ENCODE results near the gene ERN2.
A peak's percentile ranks its signal among the peaks of the same experiment; 100 is the strongest.

The ERN2 gene

GRCh38 chr16:23699100-23699499, 13.9 kb downstream of the ERN2 start:
- H3K9me3 ChIP-seq (ENCODE audit: insufficient read depth, low read depth, low read length): no peaks in the 10 kb centered on the region
- no peak overlapping the region for H3K14ac ChIP-seq (ENCODE audit: low read length)
- WGBS (ENCODE audit: extremely low coverage, insufficient coverage, insufficient read length): no CpG with 5 or more reads among the region's 4 CpGs
- no peak overlapping the region for H2BK12ac ChIP-seq (ENCODE audit: low read length)
- H3K79me1 ChIP-seq (ENCODE audit: low read length): no peaks in the 10 kb centered on the region
- no peak overlapping the region for H4K8ac ChIP-seq (ENCODE audit: low read depth, low read length)
- no peak for DNase-seq
- H3K79me2 ChIP-seq (ENCODE audit: control insufficient read depth, insufficient read depth, low read length, poor library complexity): no peaks in the 10 kb centered on the region
- no peak overlapping the region for H3K23ac ChIP-seq (ENCODE audit: low read length)
- no peak overlapping the region for H4K12ac ChIP-seq (ENCODE audit: low read depth, low read length)
- no peak overlapping the region for H4K91ac ChIP-seq (ENCODE audit: low read depth, low read length)
- H3K9ac ChIP-seq (ENCODE audit: low read length): no peak overlapping the region
- no peak overlapping the region for H3K4ac ChIP-seq (ENCODE audit: low read depth, low read length)
- peaks cover 3 to 12% of the 10 kb centered on the region in 2 experiments for H3K4me1 ChIP-seq (ENCODE audit: control insufficient read depth in 1 of 2, insufficient read depth in 2 of 2, low read length in 2 of 2)
- H3K4me3 ChIP-seq (ENCODE audit: low read depth, low read length): no peak overlapping the region
- H3K27me3 ChIP-seq (ENCODE audit: insufficient read depth, low read length): no peaks in the 10 kb centered on the region
- H3K27ac ChIP-seq (ENCODE audit: low read depth, low read length): no peak overlapping the region
- H3K36me3 ChIP-seq (ENCODE audit: control insufficient read depth in 1 of 2, insufficient read depth in 2 of 2, low read length in 2 of 2): no peaks in the 10 kb centered on the region
- no peak overlapping the region for H2AFZ ChIP-seq (ENCODE audit: insufficient read depth, low read length, poor library complexity)
- H2BK120ac ChIP-seq (ENCODE audit: insufficient read depth, low read length, poor library complexity): no peak overlapping the region
- no peak overlapping the region for H3K18ac ChIP-seq (ENCODE audit: low read length)
- no peak overlapping the region for H2AK5ac ChIP-seq (ENCODE audit: low read length)
- no peak overlapping the region for H2BK5ac ChIP-seq (ENCODE audit: low read depth, low read length, poor library complexity)
- H3K4me2 ChIP-seq (ENCODE audit: low read length): no peak overlapping the region

GRCh38 chr16:23695756-23696155, 17.3 kb downstream of the ERN2 start:
- Histone ChIP-seq H3K4me2 (ENCODE audit: low read length) (no peak overlapping the region), H3K9me3 (ENCODE audit: insufficient read depth, low read depth, low read length) (no peaks in the 10 kb centered on the region), H3K79me2 (ENCODE audit: control insufficient read depth, insufficient read depth, low read length, poor library complexity) (no peaks in the 10 kb centered on the region), H4K12ac (ENCODE audit: low read depth, low read length) (no peak overlapping the region), H4K8ac (ENCODE audit: low read depth, low read length) (no peak overlapping the region), H3K18ac (ENCODE audit: low read length) (no peak overlapping the region), H3K4me1 (ENCODE audit: control insufficient read depth in 1 of 2, insufficient read depth in 2 of 2, low read length in 2 of 2) (peaks cover 3 to 12% of the 10 kb centered on the region in 2 experiments), H3K27me3 (ENCODE audit: insufficient read depth, low read length) (no peaks in the 10 kb centered on the region), H3K36me3 (ENCODE audit: control insufficient read depth in 1 of 2, insufficient read depth in 2 of 2, low read length in 2 of 2) (peaks cover 17 to 19% of the 10 kb centered on the region in 2 experiments), H2BK12ac (ENCODE audit: low read length) (no peak overlapping the region), H2AK5ac (ENCODE audit: low read length) (no peak overlapping the region), H3K4me3 (ENCODE audit: low read depth, low read length) (no peak overlapping the region), H3K14ac (ENCODE audit: low read length) (no peak overlapping the region), H3K23ac (ENCODE audit: low read length) (no peak overlapping the region), H3K79me1 (ENCODE audit: low read length) (no peaks in the 10 kb centered on the region), H2AFZ (ENCODE audit: insufficient read depth, low read length, poor library complexity) (no peak overlapping the region), H2BK120ac (ENCODE audit: insufficient read depth, low read length, poor library complexity) (no peak overlapping the region), H4K91ac (ENCODE audit: low read depth, low read length) (no peak overlapping the region), H3K9ac (ENCODE audit: low read length) (no peak overlapping the region), H3K27ac (ENCODE audit: low read depth, low read length) (no peak overlapping the region), H3K4ac (ENCODE audit: low read depth, low read length) (no peak overlapping the region), H2BK5ac (ENCODE audit: low read depth, low read length, poor library complexity) (no peak overlapping the region)
- no peak for DNase-seq
- WGBS (ENCODE audit: extremely low coverage, insufficient coverage, insufficient read length): no CpG with 5 or more reads among the region's 11 CpGs

- no peaks in the 10 kb centered on the region for H3K79me1 ChIP-seq (ENCODE audit: low read length)
- peak overlapping the region; percentile 58 for H4K8ac ChIP-seq (ENCODE audit: low read depth, low read length)
- H3K18ac ChIP-seq (ENCODE audit: low read length): no peak overlapping the region
- H3K27ac ChIP-seq (ENCODE audit: low read depth, low read length): no peak overlapping the region
- peak overlapping the region; percentile 27 for H4K12ac ChIP-seq (ENCODE audit: low read depth, low read length)
- no CpG with 5 or more reads among the region's 32 CpGs for WGBS (ENCODE audit: extremely low coverage, insufficient coverage, insufficient read length)
- H3K9ac ChIP-seq (ENCODE audit: low read length): no peak overlapping the region
- no peaks in the 10 kb centered on the region for H3K9me3 ChIP-seq (ENCODE audit: insufficient read depth, low read depth, low read length)
- H3K27me3 ChIP-seq (ENCODE audit: insufficient read depth, low read length): no peaks in the 10 kb centered on the region
- peak overlapping the region; percentile 47 for H3K4me2 ChIP-seq (ENCODE audit: low read length)
- no peak for DNase-seq
- no peak overlapping the region for H2BK120ac ChIP-seq (ENCODE audit: insufficient read depth, low read length, poor library complexity)
- H2BK12ac ChIP-seq (ENCODE audit: low read length): no peak overlapping the region
- no peak overlapping the region for H2BK5ac ChIP-seq (ENCODE audit: low read depth, low read length, poor library complexity)
- peaks cover 3 to 12% of the 10 kb centered on the region in 2 experiments for H3K4me1 ChIP-seq (ENCODE audit: control insufficient read depth in 1 of 2, insufficient read depth in 2 of 2, low read length in 2 of 2)
- H2AFZ ChIP-seq (ENCODE audit: insufficient read depth, low read length, poor library complexity): peak overlapping the region; percentile 43
- H3K4me3 ChIP-seq (ENCODE audit: low read depth, low read length): no peak overlapping the region
- H3K4ac ChIP-seq (ENCODE audit: low read depth, low read length): no peak overlapping the region
- no peak overlapping the region for H2AK5ac ChIP-seq (ENCODE audit: low read length)
- H3K23ac ChIP-seq (ENCODE audit: low read length): no peak overlapping the region
- peaks cover 26 to 28% of the 10 kb centered on the region in 2 experiments for H3K36me3 ChIP-seq (ENCODE audit: control insufficient read depth in 1 of 2, insufficient read depth in 2 of 2, low read length in 2 of 2)
- no peak overlapping the region for H4K91ac ChIP-seq (ENCODE audit: low read depth, low read length)
- H3K14ac ChIP-seq (ENCODE audit: low read length): no peak overlapping the region
- H3K79me2 ChIP-seq (ENCODE audit: control insufficient read depth, insufficient read depth, low read length, poor library complexity): no peaks in the 10 kb centered on the region
Observed at GRCh38 chr16:23694644-23695373, 18.2 kb downstream of the ERN2 start.

GRCh38 chr16:23694265-23694643, 18.8 kb downstream of the ERN2 start:
- Histone ChIP-seq H3K27ac (ENCODE audit: low read depth, low read length) (no peak overlapping the region), H3K4me2 (ENCODE audit: low read length) (peak overlapping the region; percentile 47)

More at GRCh38 chr16:23694265-23694643, 18.8 kb downstream of the ERN2 start:
- Histone ChIP-seq H4K8ac (ENCODE audit: low read depth, low read length) (no peak overlapping the region), H2BK5ac (ENCODE audit: low read depth, low read length, poor library complexity) (no peak overlapping the region), H3K27me3 (ENCODE audit: insufficient read depth, low read length) (no peaks in the 10 kb centered on the region), H2AFZ (ENCODE audit: insufficient read depth, low read length, poor library complexity) (no peak overlapping the region), H3K79me2 (ENCODE audit: control insufficient read depth, insufficient read depth, low read length, poor library complexity) (no peaks in the 10 kb centered on the region), H2BK120ac (ENCODE audit: insufficient read depth, low read length, poor library complexity) (no peak overlapping the region), H3K14ac (ENCODE audit: low read length) (no peak overlapping the region), H4K12ac (ENCODE audit: low read depth, low read length) (peak overlapping the region; percentile 27), H3K23ac (ENCODE audit: low read length) (no peak overlapping the region), H3K36me3 (ENCODE audit: control insufficient read depth in 1 of 2, insufficient read depth in 2 of 2, low read length in 2 of 2) (peaks cover 32 to 34% of the 10 kb centered on the region in 2 experiments), H3K4ac (ENCODE audit: low read depth, low read length) (no peak overlapping the region), H3K79me1 (ENCODE audit: low read length) (no peaks in the 10 kb centered on the region), H3K18ac (ENCODE audit: low read length) (no peak overlapping the region), H3K4me1 (ENCODE audit: control insufficient read depth in 1 of 2, insufficient read depth in 2 of 2, low read length in 2 of 2) (peaks cover 3 to 12% of the 10 kb centered on the region in 2 experiments), H3K9me3 (ENCODE audit: insufficient read depth, low read depth, low read length) (no peaks in the 10 kb centered on the region), H3K9ac (ENCODE audit: low read length) (no peak overlapping the region), H2BK12ac (ENCODE audit: low read length) (no peak overlapping the region), H3K4me3 (ENCODE audit: low read depth, low read length) (no peak overlapping the region), H2AK5ac (ENCODE audit: low read length) (no peak overlapping the region), H4K91ac (ENCODE audit: low read depth, low read length) (no peak overlapping the region)
- no peak for DNase-seq
- no CpG with 5 or more reads among the region's 4 CpGs for WGBS (ENCODE audit: extremely low coverage, insufficient coverage, insufficient read length)
